Keratinocyte (primary cell): ENCODE measurements around the gene CPN2.

Source experiments
- EZH2 ChIP-seq: IDR thresholded peaks from one replicate; pipeline ENCODE4 v1.6.1; 2012; ENCODE audit warnings: inconsistent platforms, mild to moderate bottlenecking, low read length, moderate library complexity
- TF ChIP-seq, protein P1 (sequence below), 3 experiments: IDR thresholded peaks in 1 of 3; conservative IDR thresholded peaks in 1 of 3; optimal IDR thresholded peaks in 1 of 3; 2 replicates in 2 of 3; 3 replicates in 1 of 3; pipeline versions ENCODE3 to v1.5.1; 2011; ENCODE audit warnings: low read length in 3 of 3, mild to moderate bottlenecking in 3 of 3, moderate library complexity in 2 of 3, control low read depth in 1 of 3, inconsistent platforms in 1 of 3; ENCODE audit not compliant: insufficient read depth in 2 of 3; ENCODE audit errors: extremely low read depth in 1 of 3

DNA sequence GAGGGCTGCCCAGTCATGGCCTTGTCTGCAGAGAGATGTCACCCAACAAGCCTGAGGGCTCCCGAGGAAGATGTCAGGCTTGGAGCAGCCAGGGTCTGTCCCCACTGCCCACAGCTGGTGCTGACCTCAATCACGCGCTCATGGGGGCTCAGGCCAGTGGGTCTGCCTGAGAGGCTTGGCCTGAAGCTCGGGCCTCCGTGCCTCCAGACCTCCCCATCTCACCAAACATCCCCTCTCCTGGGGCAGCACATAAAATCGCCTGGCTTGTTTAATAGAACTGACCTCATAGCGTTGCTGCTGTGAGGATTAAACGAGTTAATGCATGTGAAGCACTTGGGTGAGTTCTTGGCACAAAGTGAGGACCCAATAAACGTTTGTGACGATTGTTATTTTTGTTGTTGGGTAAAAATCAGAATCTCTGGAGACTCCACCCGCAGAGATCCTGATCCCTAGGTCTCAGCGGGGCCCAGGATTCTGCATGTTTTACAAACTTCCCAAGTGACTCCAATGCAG lies 14.9 kb upstream of the CPN2 start:
- TF ChIP-seq, protein P1, sequence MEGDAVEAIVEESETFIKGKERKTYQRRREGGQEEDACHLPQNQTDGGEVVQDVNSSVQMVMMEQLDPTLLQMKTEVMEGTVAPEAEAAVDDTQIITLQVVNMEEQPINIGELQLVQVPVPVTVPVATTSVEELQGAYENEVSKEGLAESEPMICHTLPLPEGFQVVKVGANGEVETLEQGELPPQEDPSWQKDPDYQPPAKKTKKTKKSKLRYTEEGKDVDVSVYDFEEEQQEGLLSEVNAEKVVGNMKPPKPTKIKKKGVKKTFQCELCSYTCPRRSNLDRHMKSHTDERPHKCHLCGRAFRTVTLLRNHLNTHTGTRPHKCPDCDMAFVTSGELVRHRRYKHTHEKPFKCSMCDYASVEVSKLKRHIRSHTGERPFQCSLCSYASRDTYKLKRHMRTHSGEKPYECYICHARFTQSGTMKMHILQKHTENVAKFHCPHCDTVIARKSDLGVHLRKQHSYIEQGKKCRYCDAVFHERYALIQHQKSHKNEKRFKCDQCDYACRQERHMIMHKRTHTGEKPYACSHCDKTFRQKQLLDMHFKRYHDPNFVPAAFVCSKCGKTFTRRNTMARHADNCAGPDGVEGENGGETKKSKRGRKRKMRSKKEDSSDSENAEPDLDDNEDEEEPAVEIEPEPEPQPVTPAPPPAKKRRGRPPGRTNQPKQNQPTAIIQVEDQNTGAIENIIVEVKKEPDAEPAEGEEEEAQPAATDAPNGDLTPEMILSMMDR (optimal IDR thresholded peaks at IDR 0.05 in 1 of 3, IDR thresholded peaks at IDR 0.05 in 1 of 3, conservative IDR thresholded peaks at IDR 0.05 in 1 of 3; ENCODE audit: extremely low read depth in 1 of 3, insufficient read depth in 2 of 3, low read length in 3 of 3) = no peak
- no peak for TF ChIP-seq EZH2
